Mucosa of gallbladder (tissue), 1 donor: ENCODE data around the gene GABARAPL2. TPM values are rescaled to one million over a fixed set of nuclear protein-coding genes. Genes with fewer than 3 reads are reported as not detected.
"Not testable (repeated sequence)": the region's sequence is repeated elsewhere in the genome, so short reads cannot be mapped to it uniquely, and the experiment has no call there.

Source experiments
- DNase-seq: peaks from one replicate; pipeline ENCODE4 v3.0.0-alpha.2; 2020; ENCODE audit warnings: low spot score
- total RNA-seq: library from RNA; stranded (reverse); gene quantifications from one replicate; pipeline ENCODE4 v1.2.1, GENCODE V29; 2021
- donor health status: DM: no; HTN: no; CAD: no.

Gene GABARAPL2, protein sequence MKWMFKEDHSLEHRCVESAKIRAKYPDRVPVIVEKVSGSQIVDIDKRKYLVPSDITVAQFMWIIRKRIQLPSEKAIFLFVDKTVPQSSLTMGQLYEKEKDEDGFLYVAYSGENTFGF
- 121 TPM for total RNA-seq

DNA sequence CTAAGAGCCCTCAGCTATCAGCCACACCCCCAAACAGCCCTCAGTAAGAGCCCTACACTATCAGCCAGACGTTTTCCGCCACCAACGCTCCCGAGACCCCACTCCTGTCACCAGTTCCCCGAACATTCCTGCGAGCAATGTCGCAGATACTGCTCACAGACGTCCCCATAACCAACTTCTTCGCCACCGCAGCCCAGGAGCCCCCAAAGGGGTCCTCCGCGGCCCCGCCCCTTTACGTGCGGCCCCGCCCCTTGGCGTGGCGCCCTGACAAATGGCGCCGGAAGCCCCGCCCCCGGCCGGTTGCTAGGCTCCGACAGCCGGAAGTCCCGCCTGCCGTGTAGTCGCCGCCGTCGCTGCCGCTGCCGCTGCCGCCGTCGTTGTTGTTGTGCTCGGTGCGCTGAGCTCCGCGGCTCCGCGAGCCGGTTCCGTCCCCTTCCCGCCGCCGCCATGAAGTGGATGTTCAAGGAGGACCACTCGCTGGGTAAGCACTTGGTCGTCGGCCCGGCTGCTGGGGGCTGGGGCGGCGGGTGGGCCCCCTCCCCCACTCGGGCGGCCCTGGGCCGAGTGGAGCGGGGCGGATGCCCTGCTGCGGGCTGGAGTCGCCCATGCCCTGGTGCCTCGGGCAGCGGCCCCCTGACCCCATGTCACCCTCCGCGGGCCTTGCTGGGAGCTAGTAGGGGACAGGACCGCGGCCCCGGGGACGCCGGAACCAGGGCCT lies at the start of gene GABARAPL2:
GABARAPL2 (plus strand) TSS at position 340 of the 718 bp plus-strand sequence; CDS start at position 448, 108 bp downstream.
- DNase-seq = peak; percentile 85

DNA sequence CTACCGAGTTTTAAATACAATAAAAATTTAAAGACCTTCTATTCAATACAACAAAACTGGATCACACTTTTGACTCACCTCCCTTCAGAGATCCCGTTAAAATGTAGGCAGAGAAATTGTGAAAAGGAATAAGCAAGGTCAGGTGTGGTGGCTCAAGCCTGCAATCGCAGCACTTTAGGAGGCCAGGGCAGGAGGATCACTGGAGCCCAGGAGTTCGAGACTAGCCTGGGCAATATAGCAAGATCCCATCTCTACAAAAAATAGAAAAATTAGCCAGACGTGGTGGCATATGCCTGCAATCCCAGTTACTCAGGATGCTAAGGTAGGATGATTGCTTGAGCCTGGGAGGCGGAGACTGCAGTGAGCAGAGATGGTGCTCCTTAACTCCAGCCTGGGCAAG lies 47.0 kb upstream of the GABARAPL2 start:
- no peak for DNase-seq

DNA sequence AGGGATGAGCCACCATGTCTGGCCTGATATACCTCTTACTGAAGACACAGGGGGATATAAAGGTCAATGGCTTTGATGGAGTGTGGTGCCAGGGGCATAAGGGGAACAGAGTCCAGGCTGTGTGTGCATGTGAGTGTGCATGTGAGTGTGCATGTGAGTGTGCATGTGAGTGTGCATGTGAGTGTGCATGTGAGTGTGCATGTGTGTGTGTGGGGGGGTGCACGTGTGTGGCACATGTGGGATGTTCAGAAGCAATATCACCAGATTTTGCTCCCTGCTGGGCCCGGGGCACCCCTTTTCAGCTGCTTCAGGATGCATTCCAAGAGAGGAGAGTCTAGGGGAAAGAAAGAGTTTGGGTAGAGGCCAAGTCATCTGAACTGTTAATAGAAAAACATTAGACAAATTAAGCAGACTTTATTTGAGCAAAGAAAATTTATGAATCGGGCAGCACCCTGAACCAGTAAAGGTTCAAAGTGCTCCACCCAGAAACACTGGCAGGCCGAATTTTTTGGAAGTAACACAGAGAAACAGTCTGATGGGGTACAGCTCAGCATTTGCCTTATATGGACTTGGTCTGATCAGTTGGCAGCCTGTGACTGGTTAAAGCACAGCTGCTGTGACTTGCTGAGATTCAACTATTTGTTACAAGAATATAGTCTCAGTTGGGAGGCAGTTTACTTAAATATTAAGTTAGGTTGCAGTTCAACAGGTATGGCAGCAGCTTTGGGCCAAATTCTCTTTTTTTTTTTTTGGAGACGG lies 40.0 kb upstream of the GABARAPL2 start:
- DNase-seq = no peak

DNA sequence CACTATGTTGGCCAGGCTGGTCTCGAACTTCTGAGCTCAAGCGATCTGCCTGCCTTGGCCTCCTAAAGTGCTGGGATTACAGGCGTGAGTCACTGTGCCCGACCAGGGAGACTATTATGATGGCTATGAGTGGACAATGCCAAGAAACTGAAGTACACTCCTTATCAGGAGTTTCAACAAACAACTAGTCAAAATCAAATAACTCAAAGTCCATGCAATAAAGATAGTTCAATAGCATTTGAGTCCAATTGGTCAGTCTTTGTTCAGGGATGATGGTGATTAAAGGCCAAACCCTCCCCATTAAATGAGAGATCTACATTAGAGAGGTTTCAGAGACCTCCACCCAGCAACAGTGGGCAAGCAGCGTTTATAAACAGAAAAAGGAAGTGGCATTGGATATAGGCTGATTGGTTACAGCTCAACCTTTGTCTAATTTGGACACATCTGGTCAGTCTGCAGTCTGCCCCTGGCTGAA lies 38.3 kb upstream of the GABARAPL2 start:
- peak; percentile 62 for DNase-seq

DNA sequence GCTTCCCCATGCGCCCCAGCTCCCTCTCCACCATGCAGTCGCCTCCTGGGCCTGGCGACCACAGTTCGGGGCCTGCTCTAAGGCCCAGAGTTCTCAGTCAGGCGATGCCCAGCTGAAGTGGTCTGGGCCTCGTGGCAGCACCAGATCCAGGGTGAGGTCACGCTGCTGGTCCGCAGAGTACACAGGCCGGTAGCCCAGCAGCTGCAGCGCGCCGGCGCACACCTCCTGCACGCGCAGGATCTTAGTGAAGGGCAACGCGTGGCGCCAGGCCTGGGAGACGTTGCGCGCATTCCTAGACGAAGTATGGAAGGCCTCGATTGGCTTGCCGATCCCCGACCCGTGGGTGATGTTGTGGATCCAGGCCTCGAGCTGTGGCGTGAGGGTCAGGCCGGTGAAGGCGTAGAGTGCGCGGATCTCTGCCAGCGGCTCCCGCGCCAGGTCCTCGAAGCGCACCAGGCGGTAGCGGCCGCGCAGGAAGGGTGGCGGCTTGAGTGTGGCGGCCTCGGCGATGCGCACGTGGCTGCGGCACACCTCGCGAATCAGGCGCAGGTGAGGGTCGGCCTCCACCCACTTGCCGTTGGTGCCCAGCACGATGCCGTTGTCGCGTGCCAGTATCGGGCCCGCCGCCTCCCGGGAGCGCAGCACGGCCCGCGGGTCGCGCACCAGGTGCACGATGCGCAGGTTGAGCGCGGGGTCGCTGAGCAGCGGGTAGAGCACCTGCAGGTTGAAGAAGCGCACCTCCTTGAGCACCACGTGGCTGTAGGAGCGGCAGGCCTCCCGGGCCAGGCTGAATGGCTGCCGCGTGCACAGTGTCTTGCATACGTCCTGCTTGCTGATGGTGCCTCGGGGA lies 36.9 kb upstream of the GABARAPL2 start:
- no peak for DNase-seq

GRCh38 chr16:75529959-75530358 lies 36.2 kb upstream of the GABARAPL2 start:
- DNase-seq = no peak

GRCh38 chr16:75532142-75532765 lies 33.9 kb upstream of the GABARAPL2 start:
- DNase-seq = no peak

DNA sequence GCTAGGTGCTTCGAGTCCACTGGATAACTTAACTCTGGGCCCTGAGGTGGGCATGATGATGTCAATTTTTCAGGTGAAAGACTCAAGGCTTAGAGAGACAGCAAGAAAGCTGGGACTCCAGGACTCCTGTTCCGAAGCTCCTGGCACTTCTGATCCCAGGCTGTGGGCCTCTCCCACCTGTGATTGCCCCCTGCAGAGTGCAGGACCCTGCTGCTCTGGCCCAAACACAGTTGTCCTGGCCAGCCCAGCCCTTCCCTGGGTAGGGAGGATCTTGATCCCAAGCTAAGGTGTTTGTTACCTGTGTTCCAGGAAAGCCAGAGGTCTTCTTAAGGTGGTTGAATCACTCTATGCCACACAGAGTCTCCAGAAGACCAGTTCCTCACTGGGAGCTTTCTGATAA lies 33.4 kb upstream of the GABARAPL2 start:
- no peak for DNase-seq

GRCh38 chr16:75534560-75535205 lies 31.5 kb upstream of the GABARAPL2 start:
- no peak for DNase-seq

DNA sequence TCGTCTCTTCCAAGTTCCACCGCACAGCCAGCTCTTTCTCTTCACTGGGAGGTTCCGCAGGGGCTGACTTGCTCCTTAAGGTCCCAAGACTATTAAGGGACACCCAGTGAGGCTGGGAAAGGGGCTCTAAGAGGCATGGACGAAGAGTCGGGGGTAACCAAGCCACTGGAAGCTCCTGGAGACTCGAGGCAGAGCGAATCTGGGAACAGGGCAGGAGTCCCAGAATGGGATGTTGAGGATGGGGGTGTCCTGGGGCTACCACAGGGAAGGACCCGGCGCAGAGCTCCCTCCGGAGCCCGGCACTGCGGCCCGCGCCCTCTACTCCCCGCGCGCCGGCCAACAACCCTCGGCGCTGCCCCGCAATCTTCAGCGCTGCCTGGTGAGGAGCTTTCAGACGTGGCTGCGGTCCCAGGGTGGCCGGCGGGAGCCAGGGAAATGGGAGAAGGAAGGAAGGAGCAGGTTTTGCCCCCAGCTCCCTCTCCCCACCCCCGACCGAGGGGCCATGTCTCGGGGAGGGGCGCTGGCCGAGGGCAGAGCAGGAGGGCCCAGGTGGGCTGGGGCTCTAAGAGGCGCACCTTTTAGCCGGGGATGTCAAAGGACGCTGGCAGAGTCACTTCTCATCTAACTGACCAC lies 30.9 kb upstream of the GABARAPL2 start:
- DNase-seq = no peak

GRCh38 chr16:75535901-75536300 lies 30.3 kb upstream of the GABARAPL2 start, which contains the start of gene CHST5:
Gene CHST5, minus strand, starts transcription at chr16:75536108. Its CDS starts 5,724 bp downstream, at chr16:75530384.
- DNase-seq = no peak

- DNase-seq = no peak
These were observed 28.4 kb upstream of the GABARAPL2 start for GRCh38 chr16:75537776-75538175.

DNA sequence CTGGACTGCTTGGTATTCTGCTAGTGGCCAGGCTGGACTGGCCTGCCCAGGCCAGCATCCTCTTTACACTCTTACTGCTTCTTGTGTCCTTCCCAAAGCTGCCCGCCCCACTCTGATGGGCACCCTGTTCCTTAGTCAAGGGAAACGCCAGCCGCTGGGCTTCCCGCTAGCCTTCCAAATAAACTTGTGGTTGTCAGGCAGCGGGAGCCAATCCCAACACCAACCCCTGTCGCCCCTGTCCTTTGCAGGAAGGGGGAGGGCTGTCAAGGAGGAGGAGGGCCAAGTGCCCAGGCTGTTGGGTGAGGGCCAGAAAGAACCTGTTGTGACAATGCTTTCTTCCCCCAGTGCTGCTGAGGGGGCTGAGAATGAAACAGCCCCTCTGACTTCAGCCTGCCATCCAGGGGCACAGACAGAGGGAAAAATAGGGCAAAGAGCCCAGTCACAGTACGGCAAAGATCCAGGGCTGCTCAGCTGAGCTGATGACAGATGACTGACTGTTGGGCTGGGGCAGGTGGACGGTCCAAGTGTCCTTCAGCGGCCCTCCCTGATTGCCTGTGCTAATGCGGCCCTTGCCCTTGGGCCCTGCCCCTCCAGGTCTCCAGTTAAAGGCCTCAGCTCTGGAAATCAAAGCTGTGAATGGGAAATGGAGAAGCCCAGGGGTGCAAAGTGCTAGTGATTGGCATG lies 27.2 kb upstream of the GABARAPL2 start:
- not testable (repeated sequence) for DNase-seq

GRCh38 chr16:75541236-75541635 lies 24.9 kb upstream of the GABARAPL2 start:
- no peak for DNase-seq

- not testable (repeated sequence) for DNase-seq
These were observed 23.7 kb upstream of the GABARAPL2 start for GRCh38 chr16:75542462-75542861.

- DNase-seq = not testable (repeated sequence)
These were observed 20.3 kb upstream of the GABARAPL2 start for GRCh38 chr16:75545879-75546278.

- no peak for DNase-seq
These were observed 19.9 kb upstream of the GABARAPL2 start for GRCh38 chr16:75546293-75546692.

GRCh38 chr16:75548456-75548855 lies 17.7 kb upstream of the GABARAPL2 start:
- DNase-seq = not testable (repeated sequence)

- peak; percentile 59 for DNase-seq
These were observed 15.9 kb upstream of the GABARAPL2 start for GRCh38 chr16:75550211-75550662.
